GM20000 (cell line): ENCODE results near the gene VANGL1.
A peak's percentile ranks its signal among the peaks of the same experiment; 100 is the strongest.

Experiments used
- DNase-seq: peaks from one replicate; pipeline ENCODE4 v3.0.0; 2012; ENCODE audit warnings: low spot score
- CTCF ChIP-seq: IDR thresholded peaks from 2 replicates; pipeline ENCODE4 v1.5.1; 2012; ENCODE audit warnings: mild to moderate bottlenecking, control low read depth; ENCODE audit errors: extremely low read depth, missing control alignments

Gene VANGL1

DNA sequence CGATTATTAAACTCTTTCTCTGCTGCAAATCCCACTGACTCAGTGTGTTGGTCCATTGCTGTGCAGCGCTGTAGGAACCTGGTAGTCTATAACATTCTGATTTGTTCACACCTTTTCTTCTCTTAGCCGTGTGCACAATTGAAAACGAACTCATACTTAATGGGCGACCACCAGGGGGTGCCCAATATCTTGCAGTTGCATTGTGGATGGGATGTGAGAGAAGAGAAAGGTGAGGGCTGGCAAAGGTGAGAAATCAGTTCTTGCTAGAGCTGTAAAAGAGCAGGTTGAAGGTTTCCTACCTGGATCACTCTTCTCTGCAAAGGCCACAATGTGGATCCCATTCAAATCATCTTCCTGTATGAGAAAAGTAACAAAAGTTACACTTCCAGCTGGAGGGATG lies 75.8 kb downstream of the VANGL1 start:
- peak; percentile 30 for DNase-seq
- peak; percentile 39 for TF ChIP-seq CTCF

- no peak for DNase-seq
- TF ChIP-seq CTCF: no peak
Measured at GRCh38 chr1:115718011-115718754, 76.4 kb downstream of the VANGL1 start.

GRCh38 chr1:115719285-115719684 lies 77.5 kb downstream of the VANGL1 start:
- TF ChIP-seq CTCF: no peak
- DNase-seq: no peak

- TF ChIP-seq CTCF: no peak
- DNase-seq: no peak
Measured at GRCh38 chr1:115722221-115722620, 80.5 kb downstream of the VANGL1 start.

- no peak for DNase-seq
- TF ChIP-seq CTCF: no peak
Measured at GRCh38 chr1:115723756-115724155, 82.0 kb downstream of the VANGL1 start.

DNA sequence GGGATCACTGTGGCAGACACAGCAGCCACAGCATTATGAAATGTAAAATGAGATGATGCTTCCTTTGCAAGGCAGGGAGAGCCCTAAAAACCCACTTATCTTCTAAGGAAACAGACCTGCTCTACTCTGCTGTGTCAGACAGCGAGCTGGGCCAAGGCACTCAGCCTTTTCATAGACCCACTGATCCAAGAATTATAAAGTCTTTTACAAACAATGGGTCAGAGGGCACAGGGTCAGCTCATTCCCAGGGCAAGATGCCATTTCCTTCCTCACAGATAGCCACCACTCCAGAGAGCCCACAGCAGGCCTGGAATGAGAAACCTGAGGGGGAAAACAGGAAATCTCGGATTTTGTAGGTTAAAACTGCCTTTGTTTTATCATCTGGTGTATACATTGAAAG lies 83.8 kb downstream of the VANGL1 start:
- no peak for DNase-seq
- TF ChIP-seq CTCF: no peak

- no peak for DNase-seq
- no peak for TF ChIP-seq CTCF
Measured at GRCh38 chr1:115726161-115726560, 84.4 kb downstream of the VANGL1 start.
